Nephron (organoid): ENCODE data around the gene PROK2.

Experiments used
- H3K27ac Mint-ChIP-seq, 3 experiments: 2 replicates each; pipeline ENCODE4 v1.8.0; 2020; ENCODE audit warnings: mixed read lengths in 3 of 3, mild to moderate bottlenecking in 2 of 3, moderate library complexity in 1 of 3
- H3K27me3 Mint-ChIP-seq: 2 replicates; pipeline ENCODE4 v1.8.0; 2021; ENCODE audit warnings: low read depth, mild to moderate bottlenecking, moderate library complexity, mixed read lengths
- H3K36me3 Mint-ChIP-seq: 2 replicates; pipeline ENCODE4 v1.8.0; 2020; ENCODE audit warnings: low read depth, mixed read lengths
- H3K4me1 Mint-ChIP-seq: 2 replicates; pipeline ENCODE4 v1.8.0; 2020; ENCODE audit warnings: mixed read lengths
- H3K4me3 Mint-ChIP-seq, 3 experiments: 2 replicates each; pipeline ENCODE4 v1.8.0; 2020; ENCODE audit warnings: mild to moderate bottlenecking in 3 of 3, mixed read lengths in 3 of 3, moderate library complexity in 2 of 3
- H3K9me3 Mint-ChIP-seq: 2 replicates; pipeline ENCODE4 v1.8.0; 2020; ENCODE audit warnings: mixed read lengths
- CTCF ChIP-seq, 3 experiments: fragments of 200-600 bp; sonication (generic); IDR thresholded peaks; one replicate each; pipeline ENCODE4 v1.5.0; 2021; ENCODE audit warnings: antibody characterized with exemption in 3 of 3; ENCODE audit not compliant: unreplicated experiment in 3 of 3

PROK2 gene

DNA sequence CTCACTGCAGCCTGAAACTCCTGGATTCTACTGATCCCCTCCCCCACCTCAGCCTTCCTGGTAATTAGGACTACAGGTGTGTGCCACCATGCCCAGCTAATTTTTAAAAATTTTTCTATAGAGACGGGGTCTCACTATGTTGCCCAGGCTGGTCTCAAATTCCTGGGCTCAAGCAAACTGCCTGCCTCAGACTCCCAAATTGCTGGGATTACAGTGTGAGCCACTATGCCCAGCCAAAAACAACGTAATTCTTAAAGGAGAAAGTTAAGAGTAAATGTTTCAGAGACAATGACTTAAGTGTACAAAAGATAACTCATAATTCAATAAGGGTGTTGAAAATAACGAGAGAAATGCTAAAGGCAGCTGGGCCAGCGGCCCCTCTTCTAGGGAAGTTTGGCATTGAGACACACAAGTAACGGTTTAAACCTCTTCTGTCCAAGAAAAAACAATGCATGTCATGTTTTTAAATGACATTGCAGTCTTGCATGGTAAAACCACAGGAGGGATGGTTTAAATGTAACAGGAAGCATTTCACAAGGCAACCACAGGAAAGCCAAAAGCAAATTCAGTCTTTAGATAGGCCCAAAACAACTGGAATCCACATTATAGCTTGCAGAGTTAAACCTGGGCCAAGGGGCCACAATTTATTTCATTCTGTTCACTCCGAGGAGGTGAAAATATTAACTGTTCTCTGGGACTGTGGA lies 5.1 kb downstream of the PROK2 start:
- H3K9me3 Mint-ChIP-seq = no peaks in the 10 kb centered on the region
- peaks cover 8% of the 10 kb centered on the region for H3K4me1 Mint-ChIP-seq

GRCh38 chr3:71778353-71778752 lies 6.6 kb downstream of the PROK2 start:
- Mint-ChIP-seq H3K9me3 (no peaks in the 10 kb centered on the region), H3K27me3 (peaks cover 78% of the 10 kb centered on the region), H3K27ac (no peak overlapping the region), H3K36me3 (no peaks in the 10 kb centered on the region), H3K4me1 (no peaks in the 10 kb centered on the region), H3K4me3 (no peak overlapping the region)
- no peak for TF ChIP-seq CTCF (IDR thresholded peaks at IDR 0.05; ENCODE audit: unreplicated experiment in 3 of 3)

More for the DNA sequence above, 5.1 kb downstream of the PROK2 start:
- H3K27ac Mint-ChIP-seq = no peak overlapping the region
- peaks cover 79% of the 10 kb centered on the region for H3K27me3 Mint-ChIP-seq
- TF ChIP-seq CTCF (IDR thresholded peaks at IDR 0.05; ENCODE audit: unreplicated experiment in 3 of 3) = no peak
- H3K36me3 Mint-ChIP-seq = no peaks in the 10 kb centered on the region
- H3K4me3 Mint-ChIP-seq = no peak overlapping the region

GRCh38 chr3:71776538-71776937 lies 8.4 kb downstream of the PROK2 start:
- H3K9me3 Mint-ChIP-seq = no peaks in the 10 kb centered on the region
- no peak overlapping the region for H3K4me3 Mint-ChIP-seq
- no peak for TF ChIP-seq CTCF (IDR thresholded peaks at IDR 0.05; ENCODE audit: unreplicated experiment in 3 of 3)
- peaks cover 60% of the 10 kb centered on the region for H3K27me3 Mint-ChIP-seq
- H3K36me3 Mint-ChIP-seq = no peaks in the 10 kb centered on the region
- no peaks in the 10 kb centered on the region for H3K4me1 Mint-ChIP-seq
- no peak overlapping the region for H3K27ac Mint-ChIP-seq

DNA sequence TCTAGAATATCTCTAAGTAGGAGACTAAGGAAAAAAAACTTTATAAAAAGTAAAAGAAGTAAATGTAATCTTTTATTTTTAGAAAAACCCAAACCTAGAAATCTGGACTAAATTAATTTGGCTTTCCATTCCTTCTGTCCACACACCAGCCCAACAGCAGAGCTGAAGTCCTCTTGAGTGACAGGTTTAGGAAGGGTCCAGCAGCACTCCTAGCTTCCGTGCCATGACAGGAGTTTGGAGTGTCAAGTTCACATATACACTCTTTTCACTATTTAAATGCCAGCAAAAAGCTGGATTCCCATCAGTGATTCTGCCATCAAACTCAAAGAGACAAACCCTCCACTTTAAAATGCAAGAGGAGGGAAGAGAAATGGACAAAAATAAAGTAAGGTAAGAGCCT lies 13.1 kb downstream of the PROK2 start:
- no peaks in the 10 kb centered on the region for H3K36me3 Mint-ChIP-seq
- H3K27me3 Mint-ChIP-seq = peaks cover 36% of the 10 kb centered on the region
- H3K27ac Mint-ChIP-seq = no peak overlapping the region
- H3K4me3 Mint-ChIP-seq = no peak overlapping the region
- H3K4me1 Mint-ChIP-seq = no peaks in the 10 kb centered on the region
- H3K9me3 Mint-ChIP-seq = no peaks in the 10 kb centered on the region
- TF ChIP-seq CTCF (IDR thresholded peaks at IDR 0.05; ENCODE audit: unreplicated experiment in 3 of 3) = no peak

DNA sequence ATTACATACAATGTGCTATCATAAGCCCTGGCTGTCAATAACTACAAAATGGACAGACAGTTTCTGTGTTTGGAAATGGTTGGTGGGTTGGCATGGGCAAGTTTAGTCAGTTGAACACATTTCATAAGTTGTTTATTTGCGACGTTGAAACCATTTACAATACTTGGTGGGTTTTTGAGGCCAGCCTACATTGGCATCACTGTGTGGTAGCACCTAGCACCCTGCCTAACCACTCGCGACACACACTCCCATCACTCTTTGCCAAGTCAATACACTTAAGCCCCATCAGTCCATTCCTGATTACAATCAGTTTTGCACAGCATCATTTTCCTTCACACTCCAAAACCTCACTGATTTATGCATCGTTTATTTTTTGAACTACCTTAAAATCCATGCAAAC lies 13.8 kb downstream of the PROK2 start:
- no peak for TF ChIP-seq CTCF (IDR thresholded peaks at IDR 0.05; ENCODE audit: unreplicated experiment in 3 of 3)
- no peak overlapping the region for H3K4me3 Mint-ChIP-seq
- H3K4me1 Mint-ChIP-seq = no peaks in the 10 kb centered on the region
- H3K36me3 Mint-ChIP-seq = no peaks in the 10 kb centered on the region
- no peak overlapping the region for H3K27ac Mint-ChIP-seq
- no peaks in the 10 kb centered on the region for H3K9me3 Mint-ChIP-seq
- peaks cover 35% of the 10 kb centered on the region for H3K27me3 Mint-ChIP-seq

DNA sequence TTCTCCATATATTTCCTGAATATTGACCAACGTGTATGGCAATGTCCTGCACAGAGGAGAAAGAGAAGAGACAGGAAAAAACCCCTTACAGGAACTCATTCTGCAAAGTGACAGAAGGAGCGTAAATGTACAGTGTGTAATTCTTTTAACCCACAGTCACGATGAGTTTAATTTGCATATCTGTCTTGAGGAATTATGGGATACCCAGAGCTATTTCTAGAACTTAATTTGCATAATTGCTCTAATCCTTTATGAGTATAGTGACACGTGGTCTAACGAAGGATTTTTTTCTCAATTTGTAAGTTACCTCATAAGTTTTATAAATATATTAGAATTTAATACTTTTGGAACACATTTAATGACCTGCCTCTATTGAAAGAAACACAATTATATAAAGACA lies 21.5 kb downstream of the PROK2 start:
- Mint-ChIP-seq H3K27me3 (peaks cover 54% of the 10 kb centered on the region), H3K4me1 (no peaks in the 10 kb centered on the region), H3K9me3 (no peaks in the 10 kb centered on the region), H3K27ac (no peak overlapping the region), H3K36me3 (no peaks in the 10 kb centered on the region), H3K4me3 (no peak overlapping the region)
- TF ChIP-seq CTCF (IDR thresholded peaks at IDR 0.05; ENCODE audit: unreplicated experiment in 3 of 3) = no peak
